GM19372 (cell line): ENCODE data around the gene SCML2.
"Not testable (repeated sequence)": the region's sequence is repeated elsewhere in the genome, so short reads cannot be mapped to it uniquely, and the experiment has no call there.

ENCODE experiments used
- ATAC-seq: cut with Tn5 transposase; IDR thresholded peaks from one replicate; pipeline ENCODE4 v1.9.1; 2021; ENCODE audit warnings: mild to moderate bottlenecking, low read depth, moderate library complexity; ENCODE audit not compliant: unreplicated experiment

The SCML2 gene

GRCh38 chrX:18272222-18272621 is 82.3 kb downstream of the SCML2 start:
- ATAC-seq, result no peak

DNA sequence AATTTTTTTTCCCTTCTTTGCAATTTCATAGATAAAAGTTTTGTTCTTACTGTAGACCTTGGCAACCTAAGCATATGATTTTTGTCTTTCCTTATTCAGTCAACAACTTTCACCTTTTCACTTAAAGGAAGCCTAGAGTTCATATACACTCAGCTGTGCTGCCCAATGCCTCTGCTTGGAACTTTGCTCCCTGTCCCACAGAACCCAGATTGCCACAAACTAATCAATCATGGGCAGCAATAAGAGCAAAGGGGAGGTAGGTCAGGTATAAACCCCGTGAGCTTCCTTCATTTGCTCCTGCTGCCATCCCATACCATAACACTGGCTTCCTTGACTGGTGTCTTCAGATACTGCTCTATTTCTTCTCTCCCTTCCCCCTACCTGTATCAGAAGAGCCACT is 82.8 kb downstream of the SCML2 start:
- ATAC-seq, result no peak

- ATAC-seq, result no peak
Measured at GRCh38 chrX:18271309-18271708, 83.2 kb downstream of the SCML2 start.

DNA sequence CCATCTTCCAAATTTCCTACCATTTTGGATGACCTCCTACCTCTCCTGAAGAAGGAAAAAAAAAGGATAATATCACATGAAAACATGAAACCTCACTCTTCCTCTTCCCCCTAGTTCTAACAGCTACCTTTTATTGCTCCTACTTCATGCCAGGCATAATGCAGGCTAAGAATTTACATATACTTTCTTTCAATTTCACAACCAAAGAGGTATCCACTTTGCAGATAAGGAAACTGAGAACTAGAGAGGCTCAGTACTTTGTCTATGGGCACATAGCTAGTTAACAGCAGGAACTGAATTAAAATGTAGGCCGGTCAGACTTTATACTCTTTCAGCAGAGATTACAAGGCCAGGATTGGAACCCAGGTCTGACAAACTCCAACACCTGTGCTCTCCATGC is 99.4 kb downstream of the SCML2 start:
- ATAC-seq, result no peak

GRCh38 chrX:18252644-18253359 is 101.7 kb downstream of the SCML2 start:
- ATAC-seq, result no peak

GRCh38 chrX:18229646-18230045 is 124.8 kb downstream of the SCML2 start:
- ATAC-seq, result not testable (repeated sequence)

DNA sequence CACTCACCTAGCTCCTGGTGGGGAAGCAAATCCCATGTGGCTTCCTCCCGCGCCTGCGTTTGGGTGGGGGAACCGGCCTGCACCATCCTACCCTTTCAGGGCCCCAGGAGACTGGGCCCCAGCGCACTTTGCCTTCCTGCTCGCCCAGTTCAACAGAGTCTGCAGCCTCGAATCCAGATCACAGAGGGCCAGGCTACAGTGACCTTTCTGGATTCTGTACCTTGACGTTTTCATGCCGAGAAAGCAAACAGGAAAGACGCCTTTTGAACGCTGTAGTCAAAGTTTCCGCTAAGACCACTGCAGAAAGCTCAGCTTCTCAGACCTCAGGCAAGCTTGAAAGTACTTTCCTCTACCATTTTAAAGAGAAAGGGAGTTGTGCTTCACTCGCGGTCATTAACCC is 126.4 kb downstream of the SCML2 start:
- no peak for ATAC-seq

DNA sequence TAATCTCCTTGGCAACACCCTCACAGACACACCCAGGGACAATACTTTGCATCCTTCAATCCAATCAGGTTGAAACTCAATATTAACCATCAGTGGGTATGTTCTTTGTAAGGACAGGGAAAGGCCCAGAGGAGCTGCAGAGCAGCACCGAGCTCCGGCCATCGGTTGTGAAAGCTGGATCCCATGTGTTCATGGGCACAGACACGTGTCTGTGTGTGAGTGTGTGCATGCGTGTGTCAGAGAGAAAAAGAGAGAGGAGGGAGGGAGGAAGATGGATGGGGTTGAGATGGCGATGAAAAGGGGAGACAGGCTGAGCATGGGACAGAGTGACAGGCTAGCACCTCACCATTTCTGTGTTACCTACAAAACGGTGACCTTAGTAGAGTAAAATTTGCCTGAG is 127.0 kb downstream of the SCML2 start:
- no peak for ATAC-seq

- ATAC-seq, result no peak
Measured at GRCh38 chrX:18220786-18221185, 133.7 kb downstream of the SCML2 start, which contains the start of gene BEND2. Gene BEND2 (minus strand): TSS chrX:18220886. CDS start chrX:18220750, 136 bp downstream.

- ATAC-seq, result no peak
Measured at GRCh38 chrX:18210470-18210869, 144.0 kb downstream of the SCML2 start.

DNA sequence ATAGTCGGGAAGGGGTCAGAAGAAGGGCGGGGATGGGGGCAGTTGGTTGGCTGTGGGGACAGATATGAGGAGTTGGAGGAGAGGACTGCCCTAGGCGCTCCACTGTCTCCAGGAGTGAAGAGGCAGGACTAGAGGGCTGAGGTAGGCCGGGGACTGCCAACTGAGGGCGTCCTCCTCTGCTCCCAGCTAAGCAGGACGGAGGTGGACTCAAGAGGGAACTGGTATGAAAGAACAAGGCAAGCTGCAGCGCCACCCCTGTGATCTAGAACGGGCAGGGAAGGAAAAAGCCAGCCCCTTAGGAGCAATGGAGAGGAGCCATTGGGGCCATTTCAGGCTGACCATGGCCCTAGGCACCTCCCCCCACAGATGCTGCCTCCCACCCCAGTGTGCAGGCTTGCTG is 147.8 kb downstream of the SCML2 start:
- no peak for ATAC-seq

- no peak for ATAC-seq
Measured at GRCh38 chrX:18203631-18204030, 150.9 kb downstream of the SCML2 start.

GRCh38 chrX:18194688-18195087 is 159.8 kb downstream of the SCML2 start:
- ATAC-seq, result no peak
